Gastrocnemius medialis (tissue), 4 donors: ENCODE data around the gene DNAJC2.

Source experiments
- POLR2A ChIP-seq, 2 donors: fragments of 450-650 bp; IDR thresholded peaks; one replicate each; pipeline ENCODE4 v1.6.1; 2017; ENCODE audit warnings: antibody characterized with exemption in 2 of 2, mild to moderate bottlenecking in 2 of 2, moderate library complexity in 2 of 2
- TF ChIP-seq, protein P1 (sequence below), 5 experiments: fragments of 450-650 bp in 3 of 5; fragments of 200-600 bp in 2 of 5; sonication (generic) in 2 of 5; IDR thresholded peaks in 4 of 5; conservative IDR thresholded peaks in 1 of 5; 1 replicate in 4 of 5; 2 replicates in 1 of 5; pipeline ENCODE4 v1.5.1; 2016 to 2019; ENCODE audit warnings: antibody characterized with exemption in 5 of 5, mild to moderate bottlenecking in 3 of 5, moderate library complexity in 3 of 5

DNA sequence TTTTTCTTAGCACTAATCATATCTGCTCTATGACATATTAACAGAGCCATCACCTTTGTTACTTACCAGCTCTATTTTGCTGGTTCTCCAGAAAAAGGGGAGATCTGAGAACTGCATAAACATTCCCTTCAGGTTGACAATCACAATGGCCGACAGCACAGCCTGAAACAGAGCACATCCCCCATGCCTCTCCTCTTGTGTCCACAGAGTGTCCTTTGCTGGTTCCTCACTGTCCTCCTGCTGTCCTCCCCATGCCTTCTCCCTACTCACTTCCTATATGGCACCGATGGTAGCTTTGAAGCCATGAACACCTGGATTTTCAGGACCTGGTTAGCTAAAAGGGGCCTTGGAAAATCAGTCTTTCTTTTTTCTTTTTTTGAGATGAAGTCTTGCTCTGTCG lies 44.7 kb upstream of the DNAJC2 start:
- TF ChIP-seq, protein P1, sequence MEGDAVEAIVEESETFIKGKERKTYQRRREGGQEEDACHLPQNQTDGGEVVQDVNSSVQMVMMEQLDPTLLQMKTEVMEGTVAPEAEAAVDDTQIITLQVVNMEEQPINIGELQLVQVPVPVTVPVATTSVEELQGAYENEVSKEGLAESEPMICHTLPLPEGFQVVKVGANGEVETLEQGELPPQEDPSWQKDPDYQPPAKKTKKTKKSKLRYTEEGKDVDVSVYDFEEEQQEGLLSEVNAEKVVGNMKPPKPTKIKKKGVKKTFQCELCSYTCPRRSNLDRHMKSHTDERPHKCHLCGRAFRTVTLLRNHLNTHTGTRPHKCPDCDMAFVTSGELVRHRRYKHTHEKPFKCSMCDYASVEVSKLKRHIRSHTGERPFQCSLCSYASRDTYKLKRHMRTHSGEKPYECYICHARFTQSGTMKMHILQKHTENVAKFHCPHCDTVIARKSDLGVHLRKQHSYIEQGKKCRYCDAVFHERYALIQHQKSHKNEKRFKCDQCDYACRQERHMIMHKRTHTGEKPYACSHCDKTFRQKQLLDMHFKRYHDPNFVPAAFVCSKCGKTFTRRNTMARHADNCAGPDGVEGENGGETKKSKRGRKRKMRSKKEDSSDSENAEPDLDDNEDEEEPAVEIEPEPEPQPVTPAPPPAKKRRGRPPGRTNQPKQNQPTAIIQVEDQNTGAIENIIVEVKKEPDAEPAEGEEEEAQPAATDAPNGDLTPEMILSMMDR (IDR thresholded peaks at IDR 0.05 in 4 of 5, conservative IDR thresholded peaks at IDR 0.05 in 1 of 5), result no peak
- TF ChIP-seq POLR2A (IDR thresholded peaks at IDR 0.05), result no peak
